KMS-11 (cell line): ENCODE results near the gene CAMKMT.
"Not testable (repeated sequence)": the region's sequence is repeated elsewhere in the genome, so short reads cannot be mapped to it uniquely, and the experiment has no call there.

Experiments used
- H2AFZ ChIP-seq: fragments of 200-600 bp; sonication (generic); 2 replicates; pipeline ENCODE4 v1.6.1; 2016; ENCODE audit warnings: antibody characterized with exemption, mixed run types, low read depth
- H3K27ac ChIP-seq: fragments of 200-600 bp; sonication (generic); 2 replicates; pipeline ENCODE4 v1.6.1; 2016; ENCODE audit warnings: mild to moderate bottlenecking, mixed run types
- H3K27me3 ChIP-seq: fragments of 200-600 bp; sonication (generic); 2 replicates; pipeline ENCODE4 v1.6.1; 2017; ENCODE audit warnings: mild to moderate bottlenecking, low read depth, mixed run types, moderate library complexity; ENCODE audit not compliant: insufficient read depth
- H3K36me3 ChIP-seq: fragments of 200-600 bp; sonication (generic); 2 replicates; pipeline ENCODE4 v1.6.1; 2017; ENCODE audit warnings: mild to moderate bottlenecking, mixed run types; ENCODE audit not compliant: insufficient read depth
- H3K4me1 ChIP-seq: fragments of 200-600 bp; sonication (generic); 2 replicates; pipeline ENCODE4 v1.6.1; 2016; ENCODE audit warnings: mild to moderate bottlenecking, low read depth, mixed run types; ENCODE audit not compliant: poor library complexity, severe bottlenecking
- H3K4me2 ChIP-seq: fragments of 200-600 bp; sonication (generic); 2 replicates; pipeline ENCODE4 v1.7.0; 2016; ENCODE audit warnings: mild to moderate bottlenecking, mixed run types
- H3K4me3 ChIP-seq: fragments of 200-600 bp; sonication (generic); IDR thresholded peaks from 2 replicates; pipeline ENCODE4 v1.6.1; 2017; ENCODE audit warnings: low read depth, low read length, mixed read lengths; ENCODE audit not compliant: insufficient read depth
- H3K79me2 ChIP-seq: fragments of 200-600 bp; sonication (generic); 2 replicates; pipeline ENCODE4 v1.6.1; 2016; ENCODE audit warnings: low read depth, mixed run types; ENCODE audit not compliant: insufficient read depth
- H3K9ac ChIP-seq: fragments of 200-600 bp; sonication (generic); 2 replicates; pipeline ENCODE4 v1.6.1; 2016; ENCODE audit warnings: mild to moderate bottlenecking, mixed run types
- H4K20me1 ChIP-seq: fragments of 200-600 bp; sonication (generic); 2 replicates; pipeline ENCODE4 v1.6.1; 2016; ENCODE audit warnings: mild to moderate bottlenecking, mixed run types; ENCODE audit not compliant: insufficient read depth
- CTCF ChIP-seq: fragments of 200-600 bp; sonication (generic); conservative IDR thresholded peaks from 2 replicates; pipeline ENCODE4 v1.6.1; 2017; ENCODE audit warnings: low read depth, mild to moderate bottlenecking, antibody characterized with exemption, low read length, moderate library complexity, mixed read lengths

CAMKMT gene

GRCh38 chr2:44372246-44372645 is 10.5 kb downstream of the CAMKMT start:
- no peaks in the 10 kb centered on the region for H3K36me3 ChIP-seq
- no peaks in the 10 kb centered on the region for H3K27me3 ChIP-seq
- no peaks in the 10 kb centered on the region for H4K20me1 ChIP-seq
- no peak overlapping the region for H3K4me2 ChIP-seq
- H3K27ac ChIP-seq, result no peak overlapping the region
- TF ChIP-seq CTCF, result no peak
- peaks cover 21% of the 10 kb centered on the region; the same call in 1 of the 2 replicates for H3K79me2 ChIP-seq
- H3K4me3 ChIP-seq, result no peak overlapping the region
- no peak overlapping the region for H2AFZ ChIP-seq
- no peak overlapping the region for H3K9ac ChIP-seq
- H3K4me1 ChIP-seq, result no peaks in the 10 kb centered on the region

- H3K79me2 ChIP-seq, result no peaks in the 10 kb centered on the region
- no peak overlapping the region for H2AFZ ChIP-seq
- TF ChIP-seq CTCF, result no peak
- H3K9ac ChIP-seq, result no peak overlapping the region
- no peak overlapping the region for H3K4me2 ChIP-seq
- no peaks in the 10 kb centered on the region for H4K20me1 ChIP-seq
- H3K4me1 ChIP-seq, result no peaks in the 10 kb centered on the region
- H3K4me3 ChIP-seq, result no peak overlapping the region
- H3K27me3 ChIP-seq, result no peaks in the 10 kb centered on the region
- no peaks in the 10 kb centered on the region for H3K36me3 ChIP-seq
- no peak overlapping the region for H3K27ac ChIP-seq
These were observed 15.7 kb downstream of the CAMKMT start for GRCh38 chr2:44377486-44377885.

- not testable (repeated sequence) for H3K9ac ChIP-seq, H4K20me1 ChIP-seq, H2AFZ ChIP-seq, H3K4me1 ChIP-seq, H3K36me3 ChIP-seq, H3K79me2 ChIP-seq, H3K27ac ChIP-seq, H3K27me3 ChIP-seq, H3K4me3 ChIP-seq, H3K4me2 ChIP-seq
These were observed 23.5 kb downstream of the CAMKMT start for GRCh38 chr2:44385226-44385625.

- Histone ChIP-seq H3K27ac (no peak overlapping the region), H3K9ac (no peak overlapping the region), H3K36me3 (no peaks in the 10 kb centered on the region; the same call in 1 of the 2 replicates), H3K79me2 (0 out of 2 replicates have a peak, but pooled peaks cover 4% of the 10 kb centered on the region), H3K4me2 (no peak overlapping the region), H4K20me1 (0 out of 2 replicates have a peak, but pooled peaks cover 6% of the 10 kb centered on the region), H3K4me3 (no peak overlapping the region), H3K4me1 (no peaks in the 10 kb centered on the region), H2AFZ (no peak overlapping the region), H3K27me3 (no peaks in the 10 kb centered on the region)
- no peak for TF ChIP-seq CTCF
These were observed 27.1 kb downstream of the CAMKMT start for GRCh38 chr2:44388877-44389276.

- TF ChIP-seq CTCF, result peak; percentile 48
These were observed 28.1 kb downstream of the CAMKMT start for GRCh38 chr2:44389895-44390294.

More at GRCh38 chr2:44389895-44390294, 28.1 kb downstream of the CAMKMT start:
- H3K27ac ChIP-seq, result no peak overlapping the region
- no peak overlapping the region for H2AFZ ChIP-seq
- H3K4me2 ChIP-seq, result no peak overlapping the region
- no peak overlapping the region for H3K9ac ChIP-seq
- H3K27me3 ChIP-seq, result no peaks in the 10 kb centered on the region
- H3K4me1 ChIP-seq, result no peaks in the 10 kb centered on the region
- H3K79me2 ChIP-seq, result 0 out of 2 replicates have a peak, but pooled peaks cover 4% of the 10 kb centered on the region
- no peaks in the 10 kb centered on the region; the same call in 1 of the 2 replicates for H3K36me3 ChIP-seq
- 0 out of 2 replicates have a peak, but pooled peaks cover 6% of the 10 kb centered on the region for H4K20me1 ChIP-seq
- no peak overlapping the region for H3K4me3 ChIP-seq
